T47D (cell line): ENCODE results near the gene CLDN7.

Source experiments
- DNase-seq, 2 experiments: peaks; one replicate each; pipeline versions ENCODE4 v3.0.0 to v3.0.0-alpha.2; 2011 to 2012; ENCODE audit warnings: low read depth in 1 of 2, low spot score in 1 of 2
- JUND ChIP-seq: IDR thresholded peaks from 2 replicates; pipeline ENCODE4 v1.6.1; 2012; ENCODE audit warnings: low read depth
- in situ Hi-C: cut with HindIII; loops from 2 replicates; pipeline ENCODE4 v1.10.0; 2016; ENCODE audit warnings: low sequenced_read_pairs, low pct_unique_long_range_greater_than_20kb

Gene CLDN7

DNA sequence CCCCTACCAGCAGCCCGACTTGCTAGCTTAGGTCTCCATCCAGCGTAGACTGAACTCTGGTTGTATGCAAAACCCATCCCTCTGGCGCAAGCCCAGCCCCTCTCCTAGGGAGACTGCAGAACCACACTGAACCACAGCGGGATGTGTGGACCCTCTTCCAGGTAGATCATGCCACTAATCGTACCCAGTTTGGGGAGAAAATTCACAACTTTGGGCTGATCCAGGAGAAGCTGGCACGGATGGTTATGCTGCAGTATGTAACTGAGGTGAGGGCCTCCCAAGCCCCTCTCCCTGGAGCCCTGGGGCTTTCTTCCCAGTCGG lies 39.3 kb downstream of the CLDN7 start:
- TF ChIP-seq JUND, result no peak
- in situ Hi-C loops, result no loop called here
- DNase-seq, result no peak

GRCh38 chr17:7222093-7222971 lies 39.9 kb downstream of the CLDN7 start:
- in situ Hi-C loops, result no loop called here
- DNase-seq, result no peak
- TF ChIP-seq JUND, result no peak

- in situ Hi-C loops, result no loop called here
- no peak for DNase-seq
- no peak for TF ChIP-seq JUND
These were observed 40.8 kb downstream of the CLDN7 start for GRCh38 chr17:7221278-7222092.

- in situ Hi-C loops, result no loop called here
- no peak for TF ChIP-seq JUND
- peak in 1 of 2 experiments; percentile 71 for DNase-seq
These were observed 41.5 kb downstream of the CLDN7 start for GRCh38 chr17:7220593-7221277.

DNA sequence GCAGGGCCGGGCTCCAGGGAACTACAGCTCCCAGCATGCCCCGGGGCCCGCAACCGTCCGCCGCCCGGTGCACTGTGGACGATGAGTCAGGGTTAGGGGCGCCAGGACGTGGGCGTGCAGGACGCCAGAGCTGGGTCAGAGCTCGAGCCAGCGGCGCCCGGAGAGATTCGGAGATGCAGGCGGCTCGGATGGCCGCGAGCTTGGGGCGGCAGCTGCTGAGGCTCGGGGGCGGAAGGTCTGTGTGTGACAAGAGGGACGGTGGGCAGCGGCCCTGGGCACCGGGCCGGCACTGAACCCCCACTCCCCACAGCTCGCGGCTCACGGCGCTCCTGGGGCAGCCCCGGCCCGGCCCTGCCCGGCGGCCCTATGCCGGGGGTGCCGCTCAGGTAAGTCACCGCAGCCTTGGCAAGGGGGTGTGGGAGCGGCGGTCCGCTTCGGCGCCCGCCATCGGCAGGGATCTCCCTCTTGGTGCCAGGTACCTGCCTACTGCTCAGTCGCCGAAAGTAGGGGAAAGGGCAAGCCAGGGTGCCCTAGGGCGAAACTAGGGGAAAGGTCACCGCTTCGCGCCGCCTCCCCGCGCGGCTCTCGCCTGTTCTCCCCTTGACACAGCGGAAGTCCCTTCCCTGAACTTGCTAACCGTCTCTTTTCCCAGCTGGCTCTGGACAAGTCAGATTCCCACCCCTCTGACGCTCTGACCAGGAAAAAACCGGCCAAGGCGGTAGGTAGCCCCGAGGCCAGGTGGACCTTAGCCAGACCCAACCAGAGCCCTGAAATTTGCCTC lies 42.3 kb downstream of the CLDN7 start, which contains the start of the genes ACADVL and DLG4:
ACADVL (plus strand) TSS at position 127 of the 781 bp plus-strand sequence; CDS start at position 174, 47 bp downstream.
DLG4 (minus strand) TSS at position 25 of the 781 bp plus-strand sequence.
- peak; percentile 80 to 97 for DNase-seq
- in situ Hi-C loops, result no loop called here
- TF ChIP-seq JUND, result no peak

DNA sequence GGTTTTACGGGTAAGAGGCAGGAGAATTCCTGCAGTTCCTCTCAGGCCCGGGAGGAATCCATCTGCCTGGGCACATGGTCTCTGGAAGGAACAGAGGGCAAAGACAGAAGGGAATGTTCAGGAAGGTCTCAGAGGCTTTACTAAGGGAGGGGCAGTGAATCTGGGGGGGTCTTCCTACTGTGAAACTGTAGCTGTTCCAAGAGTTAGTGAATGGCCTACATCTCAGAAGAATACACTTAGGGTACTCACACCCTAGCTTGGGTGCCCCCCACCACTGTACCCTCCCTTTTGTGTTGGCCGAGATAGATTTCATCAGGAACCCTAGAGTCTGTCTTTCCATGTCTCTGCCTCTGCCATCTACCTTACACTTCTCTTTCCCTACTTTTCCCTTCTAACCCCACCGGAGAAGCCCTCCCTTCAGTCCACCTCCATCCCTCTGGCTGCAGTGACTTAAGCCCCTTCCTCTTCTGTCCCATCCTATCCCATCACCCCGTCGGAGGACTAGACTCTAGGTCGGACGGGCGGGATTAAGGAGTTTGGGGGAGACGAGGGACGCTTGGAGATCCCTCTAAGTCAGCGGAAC lies 43.0 kb downstream of the CLDN7 start:
- no peak for TF ChIP-seq JUND
- in situ Hi-C loops, result no loop called here
- DNase-seq, result no peak

- DNase-seq, result no peak
- in situ Hi-C loops, result no loop called here
- no peak for TF ChIP-seq JUND
These were observed 43.5 kb downstream of the CLDN7 start for GRCh38 chr17:7218758-7219157.

DNA sequence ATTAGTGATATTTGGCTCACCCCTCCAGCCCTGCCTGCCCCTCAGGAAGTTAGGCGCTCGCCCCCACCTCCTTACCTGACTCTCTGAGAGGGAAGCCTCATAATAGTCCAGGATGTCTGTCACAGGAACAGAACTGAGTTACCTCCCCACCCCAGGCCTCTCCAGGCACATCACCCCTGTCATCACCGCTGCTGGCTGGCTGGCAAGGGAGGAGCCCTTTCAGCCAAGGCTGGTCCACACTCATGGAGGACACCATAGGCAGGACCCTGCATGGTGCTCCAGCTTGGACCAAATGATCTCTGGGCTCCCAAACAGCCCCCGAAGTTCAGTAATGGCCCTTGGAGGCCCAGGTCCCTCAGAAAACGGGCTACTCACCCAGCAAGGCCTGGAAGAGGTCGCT lies 44.1 kb downstream of the CLDN7 start:
- in situ Hi-C loops, result no loop called here
- DNase-seq, result no peak
- no peak for TF ChIP-seq JUND

DNA sequence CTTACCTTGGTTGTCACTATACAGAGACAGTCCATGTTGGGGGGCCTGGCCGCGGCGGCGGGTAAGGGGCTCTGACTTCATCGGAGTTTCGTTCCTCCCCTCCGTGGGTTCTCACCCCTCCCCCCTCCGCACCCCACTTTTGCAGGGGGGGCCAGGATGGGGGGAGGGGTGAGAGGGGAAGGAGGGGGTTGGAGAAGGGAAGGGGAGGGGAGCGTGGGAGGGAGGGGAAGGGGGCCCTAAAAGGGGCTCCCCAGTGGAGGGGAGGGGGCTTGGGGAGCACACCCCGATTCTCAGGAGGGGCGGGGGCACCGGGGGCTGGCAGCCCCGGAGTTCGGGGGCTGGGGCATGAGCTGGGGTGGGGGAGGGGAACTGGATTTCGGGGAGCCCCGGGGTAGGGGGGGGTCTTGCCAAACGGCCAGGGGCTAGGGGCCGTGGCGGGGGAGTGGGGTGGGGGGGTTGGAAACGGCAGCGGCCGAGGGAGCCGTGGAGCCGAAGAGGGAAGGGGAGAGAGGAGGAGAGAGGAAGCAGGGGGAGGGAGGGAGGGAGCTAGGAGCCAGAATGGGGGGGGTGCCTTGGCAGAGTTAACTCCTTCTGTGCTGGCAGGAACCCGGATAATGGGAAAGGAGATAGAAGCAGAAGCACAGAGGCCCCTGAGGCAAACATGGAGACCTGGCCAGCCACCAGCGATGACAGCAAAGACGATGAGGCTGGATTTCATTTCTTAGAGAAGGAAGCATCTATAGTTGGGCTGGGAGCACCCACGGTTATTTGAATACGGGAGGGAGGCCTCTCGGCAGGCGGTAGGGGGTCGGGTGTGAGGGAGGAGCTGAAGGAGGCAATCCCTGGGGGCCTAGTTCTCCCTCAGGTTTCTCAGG lies 44.9 kb downstream of the CLDN7 start:
- in situ Hi-C loops, result no loop called here
- TF ChIP-seq JUND, result no peak
- peak in 1 of 2 experiments; percentile 83 for DNase-seq

DNA sequence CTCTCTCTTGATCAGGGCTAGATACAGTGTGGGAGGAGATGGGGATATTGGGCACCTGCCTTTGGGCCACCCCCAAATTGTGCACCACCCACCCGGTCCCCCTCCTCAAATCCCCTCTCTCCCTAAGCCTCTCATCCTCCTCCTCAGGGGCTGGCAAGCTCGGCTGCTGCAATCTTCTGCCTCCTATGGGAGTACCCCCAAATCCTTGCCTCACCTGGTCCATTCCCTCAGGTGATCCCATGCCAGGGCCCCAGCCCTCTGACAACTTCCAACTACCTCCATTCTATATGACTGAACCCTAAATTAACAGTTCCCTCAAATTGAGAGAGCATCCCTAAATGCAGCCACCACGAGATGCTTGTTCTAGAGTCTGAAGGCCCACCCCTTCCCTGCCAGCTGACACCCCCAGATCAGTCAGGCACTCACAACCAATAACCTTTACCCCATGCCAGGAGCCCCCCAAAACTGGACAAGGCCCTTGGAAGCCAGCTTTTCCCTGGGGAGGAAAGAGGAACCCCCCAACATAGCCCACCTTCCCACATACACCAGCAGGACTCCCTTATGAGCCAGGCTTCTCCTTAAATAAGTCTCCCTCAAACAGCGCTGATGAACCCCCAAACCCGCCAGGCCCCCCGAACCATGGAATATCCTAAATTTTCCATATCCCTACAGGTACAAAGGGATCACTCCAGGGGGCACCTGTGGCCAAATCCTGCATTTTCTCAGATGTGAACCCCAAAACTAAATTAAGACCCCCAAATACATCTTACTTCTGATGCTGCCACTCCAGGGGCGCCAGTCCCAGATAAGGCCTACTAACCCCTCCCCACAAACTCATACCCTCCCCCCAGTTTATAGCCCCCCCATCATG lies 45.8 kb downstream of the CLDN7 start:
- no peak for TF ChIP-seq JUND
- no peak for DNase-seq
- in situ Hi-C loops, result no loop called here
